HL-60 (cell line): ENCODE measurements around the gene INPP5E.
A peak's percentile ranks its signal among the peaks of the same experiment; 100 is the strongest.
"Not testable (repeated sequence)": the region's sequence is repeated elsewhere in the genome, so short reads cannot be mapped to it uniquely, and the experiment has no call there.

Source experiments
- DNase-seq, 2 experiments: peaks; one replicate each; pipeline ENCODE4 v3.0.0-alpha.2; 2010 to 2020; ENCODE audit warnings: low read depth in 1 of 2, low spot score in 1 of 2
- H3K27ac ChIP-seq: fragments of 250-450 bp; sonication (Bioruptor Pico); replicated peaks from 2 replicates; pipeline ENCODE4 v1.5.1; 2020; ENCODE audit warnings: mild to moderate bottlenecking, moderate library complexity
- H3K27me3 ChIP-seq: fragments of 250-450 bp; sonication (Bioruptor Pico); 2 replicates; pipeline ENCODE4 v1.5.1; 2021; ENCODE audit warnings: mild to moderate bottlenecking, moderate library complexity; ENCODE audit not compliant: insufficient read depth, poor library complexity, severe bottlenecking
- H3K4me3 ChIP-seq: replicated peaks from 2 replicates; pipeline ENCODE4 v1.5.1; 2011; ENCODE audit warnings: mild to moderate bottlenecking, control low read depth, low read length; ENCODE audit not compliant: insufficient read depth
- GABPA ChIP-seq: IDR thresholded peaks from 2 replicates; pipeline ENCODE4 v1.6.1; 2012; ENCODE audit warnings: low read depth
- POLR2AphosphoS5 ChIP-seq: IDR thresholded peaks from 2 replicates; pipeline ENCODE4 v1.6.1; 2012; ENCODE audit warnings: low read depth
- REST ChIP-seq: IDR thresholded peaks from 2 replicates; pipeline ENCODE4 v1.6.1; 2012; ENCODE audit warnings: low read depth; ENCODE audit not compliant: insufficient replicate concordance
- SPI1 ChIP-seq: IDR thresholded peaks from 2 replicates; pipeline ENCODE4 v1.6.1; 2012; ENCODE audit warnings: low read depth, mild to moderate bottlenecking, borderline replicate concordance
- TF ChIP-seq, protein P1 (sequence below): IDR thresholded peaks from one replicate; pipeline ENCODE4 v1.5.1; 2011; ENCODE audit warnings: low read length, control low read depth, inconsistent platforms; ENCODE audit not compliant: insufficient read depth

The INPP5E gene

GRCh38 chr9:136409557-136410455 is 29.8 kb downstream of the INPP5E start:
- Histone ChIP-seq H3K27ac (peak overlapping the region; percentile 71), H3K27me3 (no peaks in the 10 kb centered on the region), H3K4me3 (peak overlapping the region; percentile 66)
- TF ChIP-seq, protein P1, sequence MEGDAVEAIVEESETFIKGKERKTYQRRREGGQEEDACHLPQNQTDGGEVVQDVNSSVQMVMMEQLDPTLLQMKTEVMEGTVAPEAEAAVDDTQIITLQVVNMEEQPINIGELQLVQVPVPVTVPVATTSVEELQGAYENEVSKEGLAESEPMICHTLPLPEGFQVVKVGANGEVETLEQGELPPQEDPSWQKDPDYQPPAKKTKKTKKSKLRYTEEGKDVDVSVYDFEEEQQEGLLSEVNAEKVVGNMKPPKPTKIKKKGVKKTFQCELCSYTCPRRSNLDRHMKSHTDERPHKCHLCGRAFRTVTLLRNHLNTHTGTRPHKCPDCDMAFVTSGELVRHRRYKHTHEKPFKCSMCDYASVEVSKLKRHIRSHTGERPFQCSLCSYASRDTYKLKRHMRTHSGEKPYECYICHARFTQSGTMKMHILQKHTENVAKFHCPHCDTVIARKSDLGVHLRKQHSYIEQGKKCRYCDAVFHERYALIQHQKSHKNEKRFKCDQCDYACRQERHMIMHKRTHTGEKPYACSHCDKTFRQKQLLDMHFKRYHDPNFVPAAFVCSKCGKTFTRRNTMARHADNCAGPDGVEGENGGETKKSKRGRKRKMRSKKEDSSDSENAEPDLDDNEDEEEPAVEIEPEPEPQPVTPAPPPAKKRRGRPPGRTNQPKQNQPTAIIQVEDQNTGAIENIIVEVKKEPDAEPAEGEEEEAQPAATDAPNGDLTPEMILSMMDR = no peak
- TF ChIP-seq SPI1 (no peak), REST (no peak), POLR2AphosphoS5 (no peak), GABPA (no peak)
- peak; percentile 37 to 52 for DNase-seq

- TF ChIP-seq, protein P1 = no peak
- TF ChIP-seq SPI1 (no peak), REST (no peak), GABPA (no peak), POLR2AphosphoS5 (no peak)
- H3K27ac ChIP-seq = no peak overlapping the region
- no peak overlapping the region for H3K4me3 ChIP-seq
- no peaks in the 10 kb centered on the region for H3K27me3 ChIP-seq
- DNase-seq = no peak
These were observed 31.7 kb downstream of the INPP5E start for GRCh38 chr9:136407911-136408310.

DNA sequence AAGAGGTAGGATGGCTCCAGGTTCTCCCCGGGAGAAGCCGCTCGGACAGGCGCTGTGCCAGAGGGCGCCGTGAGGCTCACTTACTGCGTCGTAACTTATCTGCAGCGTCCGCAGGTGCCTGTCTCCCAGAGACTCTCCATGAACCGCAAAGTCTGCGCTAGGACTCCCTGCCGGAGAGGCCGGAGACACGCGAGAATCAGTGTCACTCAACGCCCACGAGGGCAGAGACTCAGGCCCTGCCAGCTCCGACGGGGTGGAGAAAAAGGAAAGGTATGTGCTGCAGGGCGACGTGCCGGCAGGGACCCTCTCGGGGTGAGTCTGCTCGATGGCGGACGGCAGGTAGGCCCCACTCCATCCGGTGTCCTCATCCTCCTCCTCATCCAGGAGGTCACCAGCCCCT is 32.6 kb downstream of the INPP5E start:
- not testable (repeated sequence) for H3K27ac ChIP-seq, H3K27me3 ChIP-seq, DNase-seq, H3K4me3 ChIP-seq

GRCh38 chr9:136405904-136406303 is 33.7 kb downstream of the INPP5E start:
- H3K4me3 ChIP-seq, H3K27me3 ChIP-seq, DNase-seq, H3K27ac ChIP-seq: not testable (repeated sequence)

DNA sequence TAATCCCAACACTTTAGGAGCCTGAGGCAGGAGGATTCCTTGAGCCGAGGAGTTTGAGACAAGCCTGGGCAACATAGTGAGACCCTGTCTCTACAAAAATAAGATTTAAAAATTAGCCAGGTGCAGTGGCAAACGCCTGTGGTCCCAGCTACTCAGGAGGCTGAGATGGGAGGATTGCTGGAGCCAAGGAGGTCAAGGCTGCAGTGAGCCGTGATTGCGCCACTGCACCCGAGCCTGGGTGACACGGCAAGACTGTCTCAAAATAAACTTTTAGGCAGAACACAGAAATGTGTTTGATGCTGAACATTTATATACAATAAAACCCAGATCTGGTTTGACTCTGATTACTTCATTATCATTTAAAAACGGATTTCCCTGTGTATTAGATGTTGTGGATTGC is 34.2 kb downstream of the INPP5E start:
- no peak for TF ChIP-seq POLR2AphosphoS5
- TF ChIP-seq, protein P1 = no peak
- no peak for TF ChIP-seq GABPA
- no peak for TF ChIP-seq SPI1
- TF ChIP-seq REST = no peak
- Histone ChIP-seq H3K4me3 (no peak overlapping the region), H3K27ac (no peak overlapping the region), H3K27me3 (no peaks in the 10 kb centered on the region)
- no peak for DNase-seq
